HG03060 (cell line): ENCODE results near the gene AGR3.

Experiments used
- ATAC-seq: cut with Tn5 transposase; IDR thresholded peaks from one replicate; pipeline ENCODE4 v1.9.1; 2021; ENCODE audit warnings: low read depth, moderate number of reproducible peaks; ENCODE audit not compliant: unreplicated experiment

Gene AGR3

DNA sequence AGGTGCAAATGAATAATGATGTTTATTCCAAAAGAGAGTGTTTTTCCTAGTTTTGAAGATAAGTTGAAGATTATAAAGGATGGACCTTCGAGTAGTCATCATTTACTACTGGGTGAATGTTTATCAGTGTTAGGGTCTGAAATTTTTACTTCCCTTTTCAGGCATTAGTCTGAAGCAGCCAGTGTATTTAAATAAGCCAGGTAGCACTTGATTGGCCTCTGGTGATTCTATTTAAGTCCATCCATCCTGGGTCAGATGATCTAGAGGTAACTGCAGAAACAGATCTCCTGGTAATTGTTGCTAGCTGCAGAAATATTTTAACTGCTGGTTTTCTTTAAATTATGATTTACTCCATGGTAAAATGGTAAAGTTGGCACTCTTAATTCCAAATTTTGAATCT, 42.9 kb downstream of the AGR3 start:
- no peak for ATAC-seq

GRCh38 chr7:16838386-16838785, 43.4 kb downstream of the AGR3 start:
- no peak for ATAC-seq

DNA sequence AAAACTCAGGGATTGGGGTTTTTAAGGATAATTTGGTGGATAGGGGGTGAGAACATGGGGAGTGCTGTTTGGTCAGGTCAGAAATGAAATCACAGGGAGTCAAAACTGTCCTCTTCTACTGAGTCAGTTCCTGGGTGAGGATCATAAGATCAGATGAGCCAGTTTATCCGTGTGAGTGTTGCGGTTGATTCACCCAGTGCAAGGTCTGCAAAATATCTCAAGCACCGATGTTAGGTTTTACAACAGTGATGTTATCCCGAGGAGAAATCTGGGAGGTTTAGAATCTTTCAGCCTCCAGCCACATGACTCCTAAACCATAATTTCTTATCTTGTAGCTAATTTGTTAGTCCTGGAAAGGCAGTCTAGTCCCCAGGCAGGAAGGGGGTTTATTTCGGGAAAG, 45.3 kb downstream of the AGR3 start:
- ATAC-seq: no peak

DNA sequence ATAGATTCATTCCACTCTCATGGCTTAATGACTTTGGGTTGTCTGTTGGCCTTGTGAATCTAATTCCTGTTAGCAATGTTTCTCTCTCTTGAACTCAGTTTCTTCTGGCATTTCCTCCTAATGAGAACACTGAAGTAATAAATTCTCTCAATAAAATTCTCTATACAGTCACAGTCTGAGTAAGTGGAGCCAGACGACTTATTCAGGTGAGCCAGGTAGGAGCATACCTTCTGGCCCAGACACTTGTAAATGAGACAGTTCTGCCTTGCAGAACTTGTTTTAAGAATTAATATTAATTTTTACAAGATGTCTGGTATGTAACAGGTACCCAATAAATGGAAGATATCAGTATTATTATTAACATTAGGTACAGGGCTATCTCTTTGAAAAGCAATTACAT, 48.4 kb downstream of the AGR3 start:
- no peak for ATAC-seq

- no peak for ATAC-seq
Measured at GRCh38 chr7:16826060-16826459, 55.7 kb downstream of the AGR3 start.

- ATAC-seq: no peak
Measured at GRCh38 chr7:16822029-16822428, 59.8 kb downstream of the AGR3 start.

DNA sequence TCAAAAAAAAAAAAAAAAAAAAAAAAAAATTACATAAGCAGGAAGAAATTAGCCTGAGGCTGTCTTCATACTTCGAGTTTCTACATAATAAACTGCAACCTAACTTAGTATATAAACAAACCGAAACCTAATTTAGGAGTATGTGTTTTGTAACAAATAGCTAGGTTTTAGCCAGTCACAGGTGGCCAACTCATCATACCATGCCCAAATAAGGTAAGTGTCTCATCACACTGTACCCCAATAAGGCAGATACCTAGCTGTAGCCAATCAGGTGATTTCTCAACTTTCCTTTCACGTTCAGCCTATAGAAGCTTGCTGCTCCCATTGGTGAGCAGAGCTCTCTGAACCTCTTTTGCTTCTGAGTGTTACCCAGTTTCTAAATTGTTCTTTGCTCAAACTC, 63.1 kb downstream of the AGR3 start:
- no peak for ATAC-seq

- ATAC-seq: no peak
Measured at GRCh38 chr7:16817536-16817935, 64.2 kb downstream of the AGR3 start.

- no peak for ATAC-seq
Measured at GRCh38 chr7:16816824-16817223, 65.0 kb downstream of the AGR3 start.

DNA sequence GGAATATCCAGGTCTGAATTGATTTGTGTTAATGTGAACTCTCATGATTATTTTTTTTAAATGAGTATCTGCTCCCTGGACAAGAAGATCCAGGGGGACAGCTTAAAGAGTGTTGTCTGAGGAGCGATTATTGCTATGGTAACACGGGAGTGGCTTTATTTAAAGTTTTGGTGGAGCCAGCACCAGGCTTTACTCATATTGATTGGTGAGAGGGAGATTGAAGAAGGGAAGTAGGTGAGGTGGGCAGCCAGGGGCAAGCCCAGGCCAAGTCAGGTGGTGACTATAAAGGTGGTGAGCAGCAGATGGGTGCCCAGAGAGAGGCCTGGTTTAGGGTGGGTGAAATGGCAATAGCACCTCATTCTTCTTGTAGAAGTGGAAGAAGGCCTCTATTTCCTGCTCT, 66.8 kb downstream of the AGR3 start:
- no peak for ATAC-seq

DNA sequence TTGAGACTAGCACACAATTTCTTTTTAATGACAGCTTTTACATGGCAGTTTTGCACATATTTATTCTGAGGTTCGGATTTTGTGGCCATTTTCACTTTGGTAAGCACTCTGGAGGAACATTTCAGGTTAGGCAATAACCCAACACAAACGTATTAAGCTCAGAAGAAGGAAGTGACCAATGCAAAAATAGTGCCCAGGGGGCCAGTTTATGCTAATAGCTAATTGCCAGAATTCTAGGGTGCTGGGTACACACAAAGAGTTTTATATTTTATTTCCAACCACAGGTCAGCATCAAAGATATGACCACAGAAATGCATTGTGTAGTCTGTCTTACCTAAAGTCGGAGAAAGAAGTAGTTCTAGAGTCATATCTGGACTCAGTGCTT, 68.6 kb downstream of the AGR3 start:
- ATAC-seq: no peak

- ATAC-seq: no peak
Measured at GRCh38 chr7:16812542-16813231, 69.1 kb downstream of the AGR3 start.

DNA sequence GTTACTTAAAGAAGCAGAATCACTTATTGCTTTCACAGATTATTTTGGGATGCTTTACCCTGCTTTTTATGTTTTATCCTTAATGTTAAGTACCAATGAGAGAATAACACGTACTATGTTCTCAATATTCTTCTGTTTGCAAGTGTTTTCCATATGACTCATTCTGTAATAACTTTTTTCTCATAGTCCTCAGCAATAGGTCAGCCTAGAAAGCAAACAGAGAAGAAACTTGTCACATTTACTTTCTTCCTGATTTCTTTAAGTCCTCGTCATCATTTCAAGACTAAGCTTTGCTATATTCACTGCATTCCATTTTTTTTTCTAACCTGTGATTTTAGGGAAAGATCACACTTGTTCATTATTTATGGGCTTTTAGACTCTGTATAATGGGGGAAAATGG, 70.2 kb downstream of the AGR3 start:
- ATAC-seq: no peak

- ATAC-seq: no peak
Measured at GRCh38 chr7:16810573-16810972, 71.2 kb downstream of the AGR3 start.

- no peak for ATAC-seq
Measured at GRCh38 chr7:16810112-16810511, 71.7 kb downstream of the AGR3 start.
